Measurements from ENCODE around the gene NIF3L1.

NIF3L1 gene

DNA sequence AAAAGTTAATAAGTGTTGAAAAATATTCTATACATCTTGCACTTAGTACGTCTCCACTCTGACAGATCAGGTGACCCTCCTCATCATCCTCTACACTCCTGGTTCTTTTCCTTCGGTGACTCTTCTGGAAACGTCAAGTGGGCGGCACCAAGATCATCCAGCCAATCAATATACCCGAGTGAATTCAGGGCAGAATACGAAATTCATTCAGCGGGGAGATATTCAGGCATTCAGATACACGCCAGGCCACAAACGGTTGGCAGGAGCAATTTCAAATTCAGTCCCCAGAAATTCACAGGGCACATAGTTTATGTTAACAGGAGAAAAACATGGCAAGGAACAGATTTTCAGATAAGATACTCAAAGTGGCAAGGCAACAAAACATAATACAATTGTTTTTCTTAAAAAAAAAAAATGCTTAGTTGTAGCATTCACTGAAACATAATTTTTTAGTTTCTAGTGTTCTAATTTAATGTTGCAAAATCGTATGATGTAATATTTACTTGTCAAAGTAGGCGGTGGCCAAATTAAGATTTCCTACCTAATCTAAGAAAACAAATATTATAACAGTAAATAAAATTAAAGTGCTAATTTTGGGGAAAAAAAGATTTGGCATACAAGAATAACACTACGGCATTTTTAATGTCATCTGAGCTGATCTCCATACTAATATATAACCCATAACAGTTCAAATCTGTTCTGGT is 28.9 kb upstream of the NIF3L1 start:
- DNase-seq (ENCODE audit: insufficient read length, low spot score) (no peak), FAIRE-seq (no peak)
- TF ChIP-seq, protein P1, sequence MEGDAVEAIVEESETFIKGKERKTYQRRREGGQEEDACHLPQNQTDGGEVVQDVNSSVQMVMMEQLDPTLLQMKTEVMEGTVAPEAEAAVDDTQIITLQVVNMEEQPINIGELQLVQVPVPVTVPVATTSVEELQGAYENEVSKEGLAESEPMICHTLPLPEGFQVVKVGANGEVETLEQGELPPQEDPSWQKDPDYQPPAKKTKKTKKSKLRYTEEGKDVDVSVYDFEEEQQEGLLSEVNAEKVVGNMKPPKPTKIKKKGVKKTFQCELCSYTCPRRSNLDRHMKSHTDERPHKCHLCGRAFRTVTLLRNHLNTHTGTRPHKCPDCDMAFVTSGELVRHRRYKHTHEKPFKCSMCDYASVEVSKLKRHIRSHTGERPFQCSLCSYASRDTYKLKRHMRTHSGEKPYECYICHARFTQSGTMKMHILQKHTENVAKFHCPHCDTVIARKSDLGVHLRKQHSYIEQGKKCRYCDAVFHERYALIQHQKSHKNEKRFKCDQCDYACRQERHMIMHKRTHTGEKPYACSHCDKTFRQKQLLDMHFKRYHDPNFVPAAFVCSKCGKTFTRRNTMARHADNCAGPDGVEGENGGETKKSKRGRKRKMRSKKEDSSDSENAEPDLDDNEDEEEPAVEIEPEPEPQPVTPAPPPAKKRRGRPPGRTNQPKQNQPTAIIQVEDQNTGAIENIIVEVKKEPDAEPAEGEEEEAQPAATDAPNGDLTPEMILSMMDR (IDR thresholded peaks at IDR 0.05; ENCODE audit: insufficient read depth, missing control alignments): no peak

DNA sequence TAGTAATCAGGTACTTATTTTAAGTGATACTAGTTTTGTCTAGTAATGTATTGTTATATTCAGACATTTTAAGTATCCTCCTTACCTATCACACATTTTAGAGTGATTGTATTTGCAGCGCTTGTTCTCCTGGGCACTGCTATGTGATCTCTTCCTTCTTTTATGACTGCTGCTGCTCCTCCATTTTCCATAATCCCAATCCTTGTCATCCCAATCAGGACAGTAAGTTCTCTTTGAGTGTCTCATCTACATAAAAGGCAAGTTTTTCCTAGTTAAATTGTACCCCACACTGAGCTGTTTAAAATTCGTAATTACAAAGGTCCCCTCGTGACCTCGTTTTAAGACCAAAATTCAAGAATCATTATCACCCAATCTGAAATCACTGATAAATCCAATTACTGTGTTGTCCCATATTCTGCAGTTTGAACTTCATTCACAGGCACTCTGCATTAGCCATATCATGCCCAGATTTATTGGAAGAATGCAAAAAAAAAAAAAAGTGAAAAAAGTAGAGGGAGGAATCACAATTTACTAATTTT is 27.5 kb upstream of the NIF3L1 start:
- TF ChIP-seq, protein P1 (IDR thresholded peaks at IDR 0.05; ENCODE audit: insufficient read depth, missing control alignments): no peak
- FAIRE-seq: no peak
- no peak for DNase-seq (ENCODE audit: insufficient read length, low spot score)

DNA sequence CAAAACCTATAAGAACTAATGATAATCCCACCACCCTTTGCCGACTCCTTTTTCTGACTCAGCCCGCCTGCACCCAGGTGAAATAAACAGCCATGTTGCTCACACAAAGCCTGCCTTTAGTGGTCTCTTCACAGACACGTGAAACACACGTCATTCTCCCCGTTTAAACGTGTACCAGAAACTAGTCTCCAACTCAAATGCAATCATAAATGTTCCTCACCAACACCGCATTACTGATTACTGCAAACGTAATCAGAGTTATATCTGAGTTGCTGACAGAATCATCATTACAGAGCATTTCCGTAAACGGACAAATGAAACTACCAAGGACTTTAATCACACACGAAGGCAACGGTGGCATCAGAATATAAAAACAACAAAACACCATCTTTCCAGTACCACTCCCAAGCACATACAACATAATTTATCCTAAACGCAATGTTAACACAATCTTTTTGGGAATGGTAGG is 26.6 kb upstream of the NIF3L1 start:
- DNase-seq (ENCODE audit: insufficient read length, low spot score) (no peak), FAIRE-seq (no peak)
- TF ChIP-seq, protein P1 (IDR thresholded peaks at IDR 0.05; ENCODE audit: insufficient read depth, missing control alignments): no peak

DNA sequence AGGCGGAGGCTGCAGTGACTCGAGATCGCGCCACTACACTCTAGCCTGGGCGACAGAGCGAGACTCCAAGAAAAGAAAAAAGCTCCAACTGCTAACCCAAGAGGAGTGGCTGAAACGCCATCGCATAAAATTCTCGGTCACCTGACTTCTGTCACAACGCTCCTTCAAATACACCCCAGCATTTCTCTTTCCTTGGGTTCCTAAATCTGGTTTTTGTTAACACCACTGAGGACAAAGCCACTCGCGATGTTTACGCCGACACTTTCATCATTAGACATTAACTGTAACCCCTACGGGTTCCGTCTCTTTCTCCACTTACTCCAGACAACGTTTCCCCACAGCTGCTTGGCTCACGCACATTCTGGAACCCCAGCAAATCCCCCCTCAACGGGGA is 25.4 kb upstream of the NIF3L1 start:
- TF ChIP-seq, protein P1 (IDR thresholded peaks at IDR 0.05; ENCODE audit: insufficient read depth, missing control alignments): no peak
- DNase-seq (ENCODE audit: insufficient read length, low spot score) (no peak), FAIRE-seq (no peak)

DNA sequence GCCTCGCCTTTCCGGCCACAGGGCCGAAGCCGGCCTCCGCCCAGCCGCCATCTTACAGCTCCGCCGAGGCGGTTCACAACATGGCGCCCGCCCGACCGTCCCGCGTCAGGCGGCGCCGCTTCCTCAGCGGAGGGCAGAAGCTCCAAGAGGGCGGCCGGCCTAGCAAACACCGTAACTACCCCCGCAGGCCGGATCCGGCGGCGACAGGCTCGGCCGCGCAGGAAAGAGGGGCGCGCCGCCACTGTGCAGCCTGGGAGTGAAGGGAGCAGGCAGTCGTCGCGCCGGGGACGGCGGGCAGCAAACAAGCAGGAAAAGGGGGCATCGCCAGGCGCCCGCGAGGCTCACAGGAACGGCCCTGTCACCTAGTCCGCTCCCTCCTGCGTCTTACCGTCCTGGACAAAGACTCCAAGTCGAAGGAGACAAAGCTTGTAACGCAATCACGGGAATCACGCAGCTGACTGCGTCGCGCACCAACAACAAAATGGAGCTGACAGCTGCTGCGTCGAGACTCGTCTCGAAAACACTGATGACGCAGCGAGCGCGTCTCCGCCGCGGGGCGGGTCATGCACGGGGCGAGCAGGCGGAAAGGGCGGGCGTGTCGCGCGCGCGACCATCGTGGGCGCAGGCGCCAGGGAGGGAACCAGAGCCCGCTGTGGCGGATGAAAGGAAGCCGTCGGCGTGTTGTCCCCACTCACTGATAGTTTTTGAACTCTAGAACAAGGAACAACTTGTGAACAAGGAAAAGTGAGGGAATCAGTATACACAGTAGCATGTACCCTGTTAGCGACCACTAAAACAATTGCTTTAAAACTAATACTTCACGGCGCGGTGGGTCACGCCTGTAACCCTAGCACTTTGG is 24.8 kb upstream of the NIF3L1 start, which contains the start of gene CLK1:
CLK1 (minus strand) TSS at position 483 of the 859 bp plus-strand sequence. CDS start 2,796 bp downstream, outside the sequence.
- FAIRE-seq: no peak
- TF ChIP-seq, protein P1 (IDR thresholded peaks at IDR 0.05; ENCODE audit: insufficient read depth, missing control alignments): no peak
- peak; percentile 75 for DNase-seq (ENCODE audit: insufficient read length, low spot score)

DNA sequence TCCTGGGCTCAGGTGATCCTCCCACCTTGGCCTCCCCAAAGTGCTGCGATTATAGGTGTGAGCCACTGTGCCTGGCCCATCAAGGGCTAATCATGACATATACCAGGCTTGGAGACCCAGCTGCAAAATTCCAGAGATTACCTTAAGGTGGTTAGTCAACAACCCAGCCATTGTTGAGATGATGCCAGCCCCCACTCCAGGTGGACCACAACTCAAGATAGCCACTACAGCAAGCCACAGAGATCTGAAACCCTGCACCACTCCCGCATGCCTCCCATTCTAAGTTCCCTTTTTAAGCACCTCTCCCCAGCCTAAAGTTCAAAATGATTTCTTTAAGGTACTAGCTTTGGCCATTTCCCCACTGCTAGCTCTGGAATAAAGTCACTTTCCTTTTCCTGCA is 20.2 kb upstream of the NIF3L1 start:
- FAIRE-seq (no peak), DNase-seq (ENCODE audit: insufficient read length, low spot score) (no peak)
- TF ChIP-seq, protein P1 (IDR thresholded peaks at IDR 0.05; ENCODE audit: insufficient read depth, missing control alignments): no peak
